ENCODE data around the gene NPIPB13. TPM values are rescaled to one million over a fixed set of nuclear protein-coding genes. Genes with fewer than 3 reads are reported as not detected.
"Not testable (repeated sequence)": the region's sequence is repeated elsewhere in the genome, so short reads cannot be mapped to it uniquely, and the experiment has no call there.

Gene NPIPB13
- 3.2 TPM for total RNA-seq
- long read RNA-seq, partial matches to known transcripts: 1 of 3 reads
- long read RNA-seq, other reads (novel, unspliced or antisense): 2 of 3 reads

GRCh38 chr16:30248379-30248778 lies at the start of gene NPIPB13:
TSS of gene NPIPB13 (minus strand) at chr16:30248479. CDS start at chr16:30245573, 2,906 bp downstream.
- intact Hi-C loops (cut with DNase I); DNase-seq (ENCODE audit: low spot score): not testable (repeated sequence)

GRCh38 chr16:30282357-30282756 lies 34.1 kb upstream of the NPIPB13 start:
- peak; percentile 20 for DNase-seq (ENCODE audit: low spot score)

DNA sequence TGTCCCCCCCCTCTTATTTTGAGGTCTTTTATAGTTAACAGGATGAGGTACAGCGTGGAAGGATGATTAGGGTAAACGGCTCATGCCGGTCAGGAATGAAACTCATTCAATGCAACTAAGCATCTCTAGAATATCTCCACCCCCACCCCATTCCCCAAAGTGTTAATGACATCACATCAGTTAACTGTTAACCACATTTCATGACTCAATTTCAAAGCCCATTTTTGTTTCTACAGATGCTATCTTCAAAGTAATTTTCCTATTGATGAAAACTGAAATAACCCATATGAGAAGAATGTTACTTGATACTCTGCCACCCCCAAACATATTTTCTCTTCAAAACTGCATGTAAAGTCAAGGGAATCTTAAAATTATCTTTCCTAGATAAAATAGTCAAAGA lies 30.2 kb upstream of the NPIPB13 start:
- DNase-seq (ENCODE audit: low spot score); intact Hi-C loops (cut with DNase I): not testable (repeated sequence)

More at GRCh38 chr16:30282357-30282756, 34.1 kb upstream of the NPIPB13 start:
- intact Hi-C loops (cut with DNase I): not testable (repeated sequence)

- intact Hi-C loops (cut with DNase I): not testable (repeated sequence)
- peak; percentile 62 for DNase-seq (ENCODE audit: low spot score)
Measured at GRCh38 chr16:30217082-30217481, 31.2 kb downstream of the NPIPB13 start.

DNA sequence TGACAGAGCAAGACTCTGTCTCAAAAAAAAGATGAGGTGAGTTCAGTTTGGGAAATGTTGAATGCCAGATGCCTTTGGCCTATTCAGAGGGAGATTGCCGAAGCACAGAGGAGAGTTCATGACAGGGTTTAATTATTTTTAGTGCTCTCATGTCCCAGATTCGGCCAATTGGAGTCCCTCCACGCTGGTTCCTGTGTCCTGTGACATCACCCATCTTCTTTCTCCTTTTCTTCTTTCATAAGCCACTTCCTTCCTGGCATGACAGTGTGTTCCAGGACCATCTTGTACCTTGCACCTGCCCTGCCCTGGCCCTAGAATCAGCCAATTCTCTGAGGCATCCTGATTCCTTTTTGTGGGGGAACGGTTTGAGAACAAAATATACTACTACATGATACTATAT lies 36.9 kb downstream of the NPIPB13 start:
- DNase-seq (ENCODE audit: low spot score); intact Hi-C loops (cut with DNase I): not testable (repeated sequence)

DNA sequence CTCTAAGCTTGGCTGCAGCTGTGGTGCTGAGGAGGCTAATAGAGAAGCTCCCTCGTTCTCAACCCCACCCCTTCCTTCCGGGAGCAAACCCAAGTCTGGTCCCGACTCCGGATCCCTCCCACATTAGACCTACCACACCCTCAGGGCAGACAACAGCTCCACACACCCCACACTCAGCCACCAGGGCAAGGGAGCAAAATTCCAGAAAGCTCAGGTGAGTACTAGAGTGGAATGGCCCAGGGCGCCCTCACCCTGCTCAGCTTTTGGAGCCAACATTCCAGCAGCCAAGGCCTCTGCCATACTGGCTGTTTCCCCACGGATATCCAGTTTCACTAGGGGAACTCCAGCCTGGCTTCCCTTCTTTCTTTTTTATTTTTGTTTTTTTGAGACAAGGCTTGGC lies 39.2 kb downstream of the NPIPB13 start:
- intact Hi-C loops (cut with DNase I): not testable (repeated sequence)
- DNase-seq (ENCODE audit: low spot score): peak; percentile 83

DNA sequence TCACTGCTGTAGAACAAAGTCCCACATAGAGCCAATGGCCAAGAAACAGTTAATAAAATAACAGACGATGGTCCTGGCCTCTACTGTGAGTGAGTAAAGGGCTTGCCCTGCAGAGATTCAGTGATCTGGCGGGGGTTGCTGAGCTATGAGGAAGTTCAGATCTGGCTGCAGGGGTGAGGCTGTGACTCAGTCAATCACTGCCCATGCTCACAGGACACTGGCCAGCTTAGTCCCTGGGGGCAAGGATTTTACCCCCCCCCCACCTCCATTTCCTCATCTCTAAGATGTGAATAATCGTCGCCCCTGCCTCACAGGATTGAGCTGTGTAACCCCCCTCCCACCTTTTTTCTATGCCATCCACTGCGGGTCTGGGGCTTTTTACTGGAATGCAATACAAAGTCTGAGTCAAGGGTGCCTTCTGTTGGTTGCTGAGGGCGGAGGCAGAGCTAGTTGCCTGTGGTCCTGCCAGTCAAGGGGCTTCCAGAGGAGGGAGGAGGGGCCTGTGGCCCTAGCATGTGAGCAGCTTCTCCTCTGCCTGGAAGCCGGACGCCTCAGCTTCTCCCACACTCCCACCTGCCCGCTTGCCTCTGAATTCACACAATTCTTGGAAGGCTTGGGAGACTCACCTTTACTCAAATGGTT lies 41.1 kb downstream of the NPIPB13 start:
- intact Hi-C loops (cut with DNase I); DNase-seq (ENCODE audit: low spot score): not testable (repeated sequence)

DNA sequence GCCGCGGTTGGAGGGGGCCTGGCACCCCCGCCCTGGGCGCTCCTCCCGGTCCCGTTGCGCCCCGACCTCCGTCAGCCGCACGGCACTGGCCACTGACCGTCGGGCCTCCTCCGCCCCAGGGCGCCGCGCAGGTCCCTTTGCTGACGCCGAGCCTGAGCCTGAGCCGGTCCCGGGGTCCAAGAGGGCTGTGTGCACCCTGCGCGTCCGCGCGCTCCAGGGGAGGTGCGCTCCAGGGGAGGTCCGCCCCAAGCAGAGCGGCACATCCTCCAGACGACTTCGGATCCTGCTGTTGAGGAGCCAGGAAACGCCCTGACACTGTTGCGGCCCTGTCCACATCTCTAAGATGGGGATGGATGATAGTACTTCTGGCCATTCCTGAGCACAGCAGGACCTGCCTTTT lies 42.0 kb downstream of the NPIPB13 start:
- intact Hi-C loops (cut with DNase I); DNase-seq (ENCODE audit: low spot score): not testable (repeated sequence)

GRCh38 chr16:30205541-30206236 lies 42.6 kb downstream of the NPIPB13 start:
- DNase-seq (ENCODE audit: low spot score); intact Hi-C loops (cut with DNase I): not testable (repeated sequence)

GRCh38 chr16:30199608-30200343 lies 48.5 kb downstream of the NPIPB13 start:
- intact Hi-C loops (cut with DNase I); DNase-seq (ENCODE audit: low spot score): not testable (repeated sequence)

DNA sequence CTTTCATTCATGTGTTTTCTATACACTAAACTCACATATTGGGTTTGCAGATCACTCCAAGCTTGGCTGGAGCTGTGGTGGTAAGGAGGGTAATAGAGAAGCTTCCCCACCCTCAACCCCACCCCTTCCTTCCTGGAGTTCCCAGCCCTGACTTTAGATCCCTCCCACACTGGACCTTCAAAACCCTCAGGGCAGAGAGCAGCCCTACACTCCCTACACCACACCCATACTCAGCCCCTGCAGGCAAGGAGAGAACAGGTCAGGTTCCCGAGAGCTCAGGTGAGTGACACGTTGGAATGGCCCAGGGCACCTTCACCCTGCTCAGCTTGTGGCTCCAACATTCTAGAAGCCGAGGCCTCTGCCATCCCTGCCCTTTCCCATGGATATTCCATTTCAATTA lies 49.2 kb downstream of the NPIPB13 start, which contains the start of gene SULT1A3:
Gene SULT1A3, plus strand, starts transcription at position 207 of the 400 bp plus-strand sequence. CDS start 1,474 bp downstream, outside the sequence.
- intact Hi-C loops (cut with DNase I): not testable (repeated sequence)

More for the DNA sequence above, 49.2 kb downstream of the NPIPB13 start, which contains the start of gene SULT1A3:
- not testable (repeated sequence) for DNase-seq (ENCODE audit: low spot score)

Other genes with a start within 250 kb of the NPIPB13 start
- gene DOC2A, start 237.5 kb downstream of the NPIPB13 start, total RNA-seq: 0.38 TPM
- not detected for gene C16orf92, start 225.3 kb downstream of the NPIPB13 start, total RNA-seq
- not detected for gene TLCD3B, start 217.2 kb downstream of the NPIPB13 start, total RNA-seq
- gene ALDOA, start 182.7 kb downstream of the NPIPB13 start, total RNA-seq: 3,068 TPM
- 44.1 TPM for gene PPP4C, start 172.5 kb downstream of the NPIPB13 start, total RNA-seq
- 0.57 TPM for gene TBX6, start 156.6 kb downstream of the NPIPB13 start, total RNA-seq
- 43.2 TPM for gene YPEL3, start 152.3 kb downstream of the NPIPB13 start, total RNA-seq
- gene GDPD3, start 134.9 kb downstream of the NPIPB13 start, total RNA-seq: 3.0 TPM
- gene MAPK3, start 125.3 kb downstream of the NPIPB13 start, total RNA-seq: 47.8 TPM
- 7.4 TPM for gene CORO1A, start 64.9 kb downstream of the NPIPB13 start, total RNA-seq
- gene BOLA2B, start 54.8 kb downstream of the NPIPB13 start, total RNA-seq: 59.6 TPM
- gene SLX1A, start 54.6 kb downstream of the NPIPB13 start, total RNA-seq: 24.9 TPM
- gene SULT1A3, start 49.2 kb downstream of the NPIPB13 start, total RNA-seq: 7.0 TPM
- 41.7 TPM for gene CD2BP2, start 106.8 kb upstream of the NPIPB13 start, total RNA-seq
- gene TBC1D10B, start 122.0 kb upstream of the NPIPB13 start, total RNA-seq: 23.7 TPM
- 0.59 TPM for gene MYL11, start 126.3 kb upstream of the NPIPB13 start, total RNA-seq
- gene SEPTIN1, start 134.1 kb upstream of the NPIPB13 start, total RNA-seq: 2.2 TPM
- 6.1 TPM for gene ZNF48, start 146.9 kb upstream of the NPIPB13 start, total RNA-seq
- 7.5 TPM for gene ZNF771, start 159.1 kb upstream of the NPIPB13 start, total RNA-seq
- 23.1 TPM for gene DCTPP1, start 181.6 kb upstream of the NPIPB13 start, total RNA-seq
- gene SEPHS2, start 197.4 kb upstream of the NPIPB13 start, total RNA-seq: 27.3 TPM
- 2.9 TPM for gene ITGAL, start 224.3 kb upstream of the NPIPB13 start, total RNA-seq

All from cardiac septum (tissue), 1 donor.